ENCODE measurements around the gene TIGD7.

TIGD7 gene

DNA sequence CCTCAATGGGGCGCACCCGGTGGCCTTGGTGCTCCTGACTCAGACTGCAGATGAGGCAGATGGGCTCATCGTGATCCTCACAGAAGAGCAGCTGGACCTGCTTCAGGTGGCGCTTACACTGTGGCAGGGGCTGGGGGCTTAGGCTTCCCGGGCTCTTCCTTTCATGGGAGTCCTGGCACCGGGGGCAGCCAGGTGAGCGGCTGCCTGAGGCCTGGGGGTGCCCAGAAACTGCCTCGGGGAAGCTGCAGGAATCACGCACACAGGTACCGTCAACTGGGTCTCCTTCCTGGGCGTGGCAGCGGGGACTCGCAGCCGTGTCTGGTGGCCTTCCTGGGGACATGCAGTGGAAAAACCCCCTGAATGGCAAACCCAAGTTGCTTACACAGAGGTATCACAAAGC is 55.8 kb downstream of the TIGD7 start:
- FAIRE-seq (no peak), DNase-seq (ENCODE audit: insufficient read length, low spot score) (no peak)
- TF ChIP-seq PAX5 (IDR thresholded peaks at IDR 0.05; ENCODE audit: insufficient read depth, low read length, severe bottlenecking) (no peak), POU2F2 (IDR thresholded peaks at IDR 0.05; ENCODE audit: low read depth, low read length) (no peak), TAF1 (IDR thresholded peaks at IDR 0.05; ENCODE audit: low read depth, low read length) (no peak), POLR2A (IDR thresholded peaks at IDR 0.05; ENCODE audit: low read depth, low read length) (no peak), POLR2AphosphoS5 (IDR thresholded peaks at IDR 0.05; ENCODE audit: low read depth, low read length) (no peak), SPI1 (IDR thresholded peaks at IDR 0.05; ENCODE audit: low read depth, low read length) (no peak)

- DNase-seq (ENCODE audit: insufficient read length, low spot score): no peak
- no peak for FAIRE-seq
- no peak for TF ChIP-seq PAX5 (IDR thresholded peaks at IDR 0.05; ENCODE audit: insufficient read depth, low read length, severe bottlenecking)
- TF ChIP-seq SPI1 (IDR thresholded peaks at IDR 0.05; ENCODE audit: low read depth, low read length): no peak
- no peak for TF ChIP-seq POLR2A (IDR thresholded peaks at IDR 0.05; ENCODE audit: low read depth, low read length)
- TF ChIP-seq POLR2AphosphoS5 (IDR thresholded peaks at IDR 0.05; ENCODE audit: low read depth, low read length): no peak
- TF ChIP-seq POU2F2 (IDR thresholded peaks at IDR 0.05; ENCODE audit: low read depth, low read length): no peak
- no peak for TF ChIP-seq TAF1 (IDR thresholded peaks at IDR 0.05; ENCODE audit: low read depth, low read length)
Observed at GRCh38 chr16:3249020-3249419, 56.2 kb downstream of the TIGD7 start.
